Limb (tissue), 2 donors: ENCODE results near the gene CCT7.

Experiments used
- DNase-seq, 2 donors: peaks; one replicate each; pipeline ENCODE4 v3.0.0-alpha.2; 2016; ENCODE audit errors: extremely low spot score in 2 of 2

Gene CCT7

DNA sequence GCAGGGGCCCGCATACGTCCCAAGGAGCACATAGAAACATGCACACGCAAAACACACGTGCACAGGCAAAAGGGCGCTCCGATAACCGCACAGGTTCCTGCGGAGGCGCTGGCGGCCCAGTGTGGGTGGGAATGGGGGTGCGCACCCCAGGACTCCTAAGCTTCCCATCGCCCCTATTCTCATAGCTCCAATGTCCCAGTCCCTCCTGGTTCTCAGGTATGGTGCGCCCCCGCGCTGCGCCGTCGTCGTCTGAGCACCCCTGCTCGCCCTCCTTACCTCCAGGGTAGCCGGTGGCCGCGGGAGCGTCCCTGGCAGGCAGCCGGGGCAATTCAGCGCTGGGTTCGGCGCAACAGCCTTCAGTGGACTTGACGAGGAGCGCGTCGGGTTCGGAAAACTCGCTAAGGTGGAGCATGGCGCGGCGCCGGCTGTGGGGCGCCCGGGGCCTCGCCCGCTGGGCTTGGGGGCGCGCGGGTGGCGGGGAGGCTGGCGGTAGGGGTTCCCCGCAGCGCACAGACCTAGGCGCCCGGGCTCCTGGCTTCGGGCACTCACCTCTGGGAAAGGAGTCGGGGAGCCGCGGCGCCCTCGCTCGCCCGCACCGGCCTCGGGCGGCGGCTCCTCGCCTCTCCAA is 58.9 kb downstream of the CCT7 start:
- DNase-seq, result no peak

DNA sequence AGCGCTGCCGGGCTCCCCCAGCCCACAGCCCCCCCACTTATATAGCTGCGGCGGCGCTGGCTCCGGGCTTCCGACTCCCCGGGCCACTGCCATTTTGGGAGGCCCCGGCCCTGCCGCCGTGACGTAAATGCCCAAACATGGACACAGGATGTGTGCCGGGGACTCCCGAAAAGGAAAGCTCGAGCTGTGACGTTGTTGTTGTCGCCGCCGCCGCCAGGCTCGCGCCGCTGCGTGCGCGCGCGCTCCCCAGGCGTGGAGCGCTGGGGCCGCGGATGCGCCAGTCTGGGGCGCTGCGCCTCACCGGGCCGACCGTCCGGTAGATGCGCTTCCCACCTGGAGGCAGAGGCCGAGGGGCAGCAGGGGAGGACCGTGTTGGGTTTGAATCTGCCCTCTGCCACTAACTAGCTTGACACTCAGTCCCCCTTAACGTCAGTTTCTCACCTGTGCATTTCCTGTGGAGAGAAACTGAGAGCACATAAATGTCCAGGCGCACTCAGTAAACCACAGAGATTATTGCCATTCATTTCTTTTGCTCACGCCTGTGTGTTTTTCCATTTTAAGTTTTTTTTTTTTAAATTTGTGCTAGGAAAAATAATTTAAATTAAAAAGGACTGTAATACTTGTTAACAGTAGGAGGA is 59.5 kb downstream of the CCT7 start, which contains the start of gene EGR4:
TSS of gene EGR4 (minus strand) at position 15 of the 638 bp plus-strand sequence. CDS start 231 bp downstream, outside the sequence.
- DNase-seq, result peak in 1 of 2 donors; percentile 67

- DNase-seq, result no peak
Observed at GRCh38 chr2:73294239-73294638, 60.1 kb downstream of the CCT7 start.

GRCh38 chr2:73295751-73296400 is 61.8 kb downstream of the CCT7 start:
- DNase-seq, result no peak

DNA sequence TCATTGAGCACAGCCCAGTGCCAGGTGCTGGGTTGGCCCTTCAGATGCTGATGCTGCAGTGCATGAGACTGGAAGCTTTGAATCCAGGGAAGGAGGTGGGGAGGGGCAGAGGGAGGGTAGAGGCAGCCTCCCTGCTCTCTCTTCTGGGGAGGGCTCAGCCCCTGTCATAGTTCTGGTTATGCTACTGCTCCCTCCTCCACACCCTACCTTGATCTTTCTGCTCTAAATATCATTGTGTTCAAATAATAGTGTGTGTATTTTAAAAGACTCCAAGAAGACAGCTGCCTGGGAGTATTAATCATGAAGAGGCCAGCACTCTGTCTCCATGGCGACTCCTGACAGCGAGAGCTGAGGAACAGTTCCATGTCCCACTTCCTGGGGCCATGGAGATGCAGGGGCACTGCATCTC is 63.0 kb downstream of the CCT7 start:
- DNase-seq, result no peak

- no peak for DNase-seq
Observed at GRCh38 chr2:73297586-73297985, 63.5 kb downstream of the CCT7 start.

DNA sequence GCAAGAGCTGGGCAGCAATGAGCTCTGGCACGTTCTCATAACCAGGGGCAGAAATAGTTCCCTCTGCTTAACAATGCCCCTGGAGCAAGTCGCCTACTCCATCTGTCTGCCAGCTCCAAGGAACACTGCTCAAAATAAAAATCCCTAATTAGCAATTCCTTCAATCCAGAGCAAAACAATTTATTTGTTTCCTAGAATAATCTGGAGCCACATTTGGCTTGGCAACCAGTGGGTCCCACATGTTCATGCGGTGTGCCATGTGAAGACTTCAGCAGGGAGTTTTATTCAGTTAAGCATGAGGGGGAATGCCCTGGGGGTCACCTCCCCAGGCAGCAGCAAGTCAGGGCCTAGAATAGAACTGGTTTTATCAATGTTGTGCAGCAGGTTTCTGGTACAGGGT is 66.8 kb downstream of the CCT7 start:
- no peak for DNase-seq

DNA sequence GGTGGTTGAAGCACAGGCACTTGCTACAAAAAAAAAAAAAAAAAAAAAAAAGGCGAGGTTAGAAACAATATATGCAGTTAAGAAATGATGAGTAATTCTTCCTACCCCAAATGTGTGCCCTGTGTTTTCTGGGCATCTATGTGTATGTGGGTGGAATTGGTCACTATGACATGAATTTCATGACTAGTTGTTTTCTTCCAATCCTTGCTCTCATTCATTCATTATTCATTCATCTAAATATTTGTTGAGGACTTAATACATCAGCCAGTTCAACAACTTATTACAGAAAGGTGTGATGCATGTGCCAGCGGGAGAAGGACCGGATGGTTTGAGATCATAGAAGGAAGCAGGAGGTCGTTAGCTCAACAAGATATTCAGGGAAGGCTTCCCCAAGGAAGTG is 67.5 kb downstream of the CCT7 start:
- no peak for DNase-seq
